HAP-1 (cell line): ENCODE results near the gene DCAKD.

Experiments
- DNase-seq, 2 experiments: peaks; one replicate each; pipeline ENCODE4 v3.0.0-alpha.2; 2016 to 2020; ENCODE audit warnings: low spot score in 2 of 2
- H3K27me3 ChIP-seq: fragments of 250-450 bp; sonication (Bioruptor Pico); 2 replicates; pipeline ENCODE4 v1.5.1; 2020; ENCODE audit warnings: low read depth, mild to moderate bottlenecking, moderate library complexity
- H3K36me3 ChIP-seq: fragments of 250-450 bp; sonication (Bioruptor Pico); replicated peaks from 2 replicates; pipeline ENCODE4 v1.5.1; 2020; ENCODE audit warnings: mild to moderate bottlenecking
- H3K4me1 ChIP-seq: fragments of 250-450 bp; sonication (Bioruptor Pico); 2 replicates; pipeline ENCODE4 v1.5.1; 2020; ENCODE audit warnings: mild to moderate bottlenecking
- H3K4me3 ChIP-seq: fragments of 250-450 bp; sonication (Bioruptor Pico); 2 replicates; pipeline ENCODE4 v1.5.1; 2020; ENCODE audit warnings: mild to moderate bottlenecking, moderate library complexity
- H3K9me3 ChIP-seq: fragments of 250-450 bp; sonication (Bioruptor Pico); 2 replicates; pipeline ENCODE4 v1.5.1; 2020; ENCODE audit warnings: mild to moderate bottlenecking, moderate library complexity
- in situ Hi-C: fragments of 300-500 bp; cut with MboI; formaldehyde crosslinking; loops from 3 replicates; pipeline ENCODE4 v1.14.3; 2020; ENCODE audit warnings: low sequenced_read_pairs, inconsistent platforms, mixed read lengths

DCAKD gene

DNA sequence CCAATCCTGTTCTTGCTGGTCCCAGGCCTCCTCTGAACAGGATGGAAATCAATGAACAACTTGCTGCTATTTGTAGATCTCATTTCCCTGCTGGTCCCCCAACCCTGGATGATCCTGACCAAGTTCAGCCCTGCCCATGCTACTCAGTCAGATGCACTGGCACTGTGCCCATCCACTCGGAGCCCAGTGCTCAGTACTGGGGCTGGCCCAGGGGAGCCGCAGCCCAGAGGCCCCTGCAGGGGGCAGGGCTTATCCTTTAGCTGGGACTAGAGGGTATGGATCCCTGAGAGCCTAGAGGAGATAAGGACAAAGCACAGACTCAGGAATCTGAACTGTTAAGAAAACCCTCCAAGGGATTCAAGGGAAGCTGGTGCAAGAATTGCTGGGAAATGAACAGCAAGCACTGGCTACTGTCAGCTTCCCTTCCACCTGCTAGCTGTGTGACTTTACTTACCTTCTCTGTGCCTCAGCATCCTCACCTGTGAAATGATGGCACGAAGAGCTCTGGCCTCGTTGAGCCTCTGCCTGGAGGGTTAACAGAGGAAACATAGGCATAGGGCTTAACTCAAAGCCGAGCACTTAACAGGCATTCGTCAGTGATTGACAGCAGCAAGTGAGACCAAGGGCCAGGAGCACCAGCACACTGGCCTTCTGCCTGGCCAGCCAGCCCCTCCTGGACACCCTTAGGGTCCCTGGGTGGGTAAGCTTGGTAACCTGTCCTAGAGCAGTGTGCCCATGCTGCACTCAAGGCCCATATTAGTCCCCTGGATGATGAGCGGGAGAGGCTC lies 53.5 kb downstream of the DCAKD start:
- no peak for DNase-seq
- Histone ChIP-seq H3K27me3 (0 out of 2 replicates have a peak, but pooled peaks cover 3% of the 10 kb centered on the region), H3K9me3 (0 out of 2 replicates have a peak, but pooled peaks cover 4% of the 10 kb centered on the region), H3K36me3 (no peaks in the 10 kb centered on the region), H3K4me1 (no peaks in the 10 kb centered on the region), H3K4me3 (no peak overlapping the region)
- in situ Hi-C loops, result no loop called here

DNA sequence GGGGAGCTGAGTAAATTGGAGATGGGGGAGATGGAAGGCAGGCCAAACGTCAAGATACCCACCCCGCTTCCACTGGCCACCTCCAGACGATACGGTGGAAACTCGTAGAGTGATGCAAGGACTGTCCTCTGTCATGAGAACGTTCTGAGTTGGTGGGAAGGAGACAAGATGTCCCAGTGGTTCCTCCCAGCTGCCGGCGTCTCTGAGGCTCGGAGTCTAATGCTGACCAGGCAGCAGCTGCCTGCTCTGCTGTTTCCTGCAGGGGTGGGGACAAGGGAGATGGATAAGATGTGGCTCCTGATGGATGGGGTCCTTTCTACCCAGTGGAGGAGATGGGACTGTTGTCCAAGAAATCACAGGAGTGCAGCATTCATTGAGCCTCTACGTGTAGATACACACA lies 55.1 kb downstream of the DCAKD start:
- Histone ChIP-seq H3K27me3 (0 out of 2 replicates have a peak, but pooled peaks cover 3% of the 10 kb centered on the region), H3K9me3 (0 out of 2 replicates have a peak, but pooled peaks cover 4% of the 10 kb centered on the region), H3K4me1 (no peaks in the 10 kb centered on the region), H3K36me3 (no peaks in the 10 kb centered on the region), H3K4me3 (no peak overlapping the region)
- no peak for DNase-seq
- in situ Hi-C loops, result no loop called here

DNA sequence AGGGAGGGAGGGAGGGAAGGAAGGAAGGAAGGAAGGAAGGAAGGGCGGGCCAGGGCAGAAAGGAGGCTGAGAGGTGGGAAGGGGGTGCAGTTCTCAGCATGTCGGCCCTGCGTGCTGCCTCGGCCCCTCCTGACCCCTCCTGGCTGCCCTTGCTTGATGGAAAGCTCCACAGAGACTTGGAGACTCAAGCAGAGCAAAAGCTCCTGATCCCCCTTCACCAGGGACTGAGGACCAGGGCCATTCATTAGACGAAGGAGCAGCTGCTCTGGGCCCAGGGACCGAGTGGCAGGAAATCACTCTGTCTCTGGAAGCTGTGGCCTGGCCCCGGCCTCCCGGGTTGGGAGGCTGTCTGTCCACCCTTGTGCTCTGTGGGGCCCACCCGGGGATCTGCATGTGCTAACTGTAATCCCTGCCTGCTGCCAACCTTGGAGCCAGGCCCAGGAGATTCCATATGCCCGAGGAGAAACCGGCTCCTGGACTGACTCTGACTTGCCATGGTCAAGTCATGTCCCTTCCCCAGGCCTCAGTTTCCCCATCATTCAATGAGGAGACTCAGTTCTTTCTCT lies 55.9 kb downstream of the DCAKD start:
- Histone ChIP-seq H3K36me3 (no peaks in the 10 kb centered on the region), H3K9me3 (0 out of 2 replicates have a peak, but pooled peaks cover 4% of the 10 kb centered on the region), H3K27me3 (0 out of 2 replicates have a peak, but pooled peaks cover 3% of the 10 kb centered on the region), H3K4me3 (no peak overlapping the region), H3K4me1 (no peaks in the 10 kb centered on the region)
- in situ Hi-C loops, result no loop called here
- no peak for DNase-seq

DNA sequence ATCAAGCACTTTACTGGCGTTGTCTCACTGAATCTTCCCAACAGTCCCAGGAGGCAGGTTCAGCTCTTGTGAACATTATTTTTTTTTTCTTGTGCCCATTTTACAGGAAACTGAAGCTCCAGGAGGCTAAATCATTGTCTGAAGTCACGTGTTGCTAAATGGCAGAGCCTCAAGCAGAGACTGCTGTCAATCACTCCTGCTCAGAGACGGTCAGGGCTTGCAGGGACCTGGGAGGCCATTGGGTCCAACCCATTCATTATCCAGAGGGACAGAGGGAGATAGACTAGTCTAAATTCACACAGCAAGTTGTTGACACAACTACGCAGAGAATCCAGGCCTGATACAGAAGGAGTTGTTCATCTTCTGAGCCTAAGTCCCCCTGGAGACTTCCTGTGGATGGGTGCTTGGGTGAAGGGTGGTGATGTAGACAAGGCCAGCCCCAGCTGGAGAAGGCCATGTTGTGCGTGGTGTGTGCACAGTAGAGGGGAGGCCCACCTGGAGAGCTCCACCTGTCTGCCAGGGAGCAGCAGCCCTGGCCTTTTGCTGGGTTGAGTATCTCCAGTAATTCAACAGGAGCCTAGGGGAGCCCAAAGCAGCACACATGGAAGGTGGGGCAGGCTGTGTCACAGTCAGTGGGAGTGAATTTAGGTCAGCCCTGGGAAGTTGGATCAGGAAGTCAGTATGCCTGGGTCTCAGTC lies 59.0 kb downstream of the DCAKD start:
- in situ Hi-C loops, result no loop called here
- Histone ChIP-seq H3K27me3 (0 out of 2 replicates have a peak, but pooled peaks cover 3% of the 10 kb centered on the region), H3K36me3 (no peaks in the 10 kb centered on the region), H3K4me1 (no peaks in the 10 kb centered on the region), H3K4me3 (no peak overlapping the region), H3K9me3 (no peaks in the 10 kb centered on the region)
- no peak for DNase-seq

DNA sequence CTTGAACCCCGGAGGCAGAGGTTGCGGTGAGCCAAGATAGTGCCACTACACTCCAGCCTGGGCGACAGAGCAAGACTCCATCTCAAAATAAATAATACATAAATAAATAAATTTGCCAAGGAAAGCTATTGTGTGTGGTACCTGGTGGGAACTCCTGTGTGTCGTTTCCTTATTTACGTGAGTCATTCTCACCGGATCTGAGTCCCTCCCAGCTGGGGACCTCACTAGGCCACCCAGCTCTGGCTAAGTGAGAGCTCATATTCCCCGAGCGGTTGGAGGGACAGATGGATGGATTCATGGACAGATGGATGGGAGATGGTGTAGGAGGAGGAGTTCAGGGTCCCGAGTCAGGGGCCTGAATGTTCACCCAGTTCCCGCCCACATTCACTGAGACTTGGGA lies 60.4 kb downstream of the DCAKD start:
- Histone ChIP-seq H3K4me3 (no peak overlapping the region), H3K36me3 (no peaks in the 10 kb centered on the region), H3K27me3 (no peaks in the 10 kb centered on the region), H3K4me1 (no peaks in the 10 kb centered on the region), H3K9me3 (no peaks in the 10 kb centered on the region)
- in situ Hi-C loops, result no loop called here
- no peak for DNase-seq

DNA sequence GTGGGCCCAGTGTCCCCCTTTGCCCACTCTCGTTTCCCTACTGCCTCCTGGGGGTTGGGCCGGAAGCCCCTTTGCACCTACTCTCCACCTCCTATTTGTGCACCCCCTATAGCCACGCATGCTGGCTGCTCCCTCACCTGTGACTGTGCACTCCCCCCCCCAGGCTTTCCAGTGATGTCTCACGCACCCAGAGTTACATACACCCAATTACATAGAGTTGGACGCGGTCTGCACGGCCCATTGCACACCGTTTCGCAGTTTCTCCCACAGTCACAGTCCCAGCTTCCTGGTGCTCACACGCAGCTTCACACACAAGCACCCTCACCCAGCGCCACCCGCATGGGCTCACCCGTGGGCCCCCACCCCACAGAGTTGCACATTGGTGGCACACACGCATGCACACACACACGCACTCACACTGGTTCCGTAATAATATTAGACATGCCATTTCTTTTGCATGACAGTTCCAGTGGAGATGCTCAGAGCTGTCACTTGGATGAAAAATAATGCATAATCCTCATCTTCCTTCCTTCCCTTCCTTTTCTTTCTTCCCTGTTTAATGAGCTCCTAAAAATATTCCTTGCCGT lies 61.8 kb downstream of the DCAKD start:
- DNase-seq, result no peak
- no peak overlapping the region for H3K4me3 ChIP-seq
- in situ Hi-C loops, result no loop called here
- no peaks in the 10 kb centered on the region for H3K36me3 ChIP-seq
- no peaks in the 10 kb centered on the region for H3K9me3 ChIP-seq
- no peaks in the 10 kb centered on the region for H3K27me3 ChIP-seq
- no peaks in the 10 kb centered on the region for H3K4me1 ChIP-seq

DNA sequence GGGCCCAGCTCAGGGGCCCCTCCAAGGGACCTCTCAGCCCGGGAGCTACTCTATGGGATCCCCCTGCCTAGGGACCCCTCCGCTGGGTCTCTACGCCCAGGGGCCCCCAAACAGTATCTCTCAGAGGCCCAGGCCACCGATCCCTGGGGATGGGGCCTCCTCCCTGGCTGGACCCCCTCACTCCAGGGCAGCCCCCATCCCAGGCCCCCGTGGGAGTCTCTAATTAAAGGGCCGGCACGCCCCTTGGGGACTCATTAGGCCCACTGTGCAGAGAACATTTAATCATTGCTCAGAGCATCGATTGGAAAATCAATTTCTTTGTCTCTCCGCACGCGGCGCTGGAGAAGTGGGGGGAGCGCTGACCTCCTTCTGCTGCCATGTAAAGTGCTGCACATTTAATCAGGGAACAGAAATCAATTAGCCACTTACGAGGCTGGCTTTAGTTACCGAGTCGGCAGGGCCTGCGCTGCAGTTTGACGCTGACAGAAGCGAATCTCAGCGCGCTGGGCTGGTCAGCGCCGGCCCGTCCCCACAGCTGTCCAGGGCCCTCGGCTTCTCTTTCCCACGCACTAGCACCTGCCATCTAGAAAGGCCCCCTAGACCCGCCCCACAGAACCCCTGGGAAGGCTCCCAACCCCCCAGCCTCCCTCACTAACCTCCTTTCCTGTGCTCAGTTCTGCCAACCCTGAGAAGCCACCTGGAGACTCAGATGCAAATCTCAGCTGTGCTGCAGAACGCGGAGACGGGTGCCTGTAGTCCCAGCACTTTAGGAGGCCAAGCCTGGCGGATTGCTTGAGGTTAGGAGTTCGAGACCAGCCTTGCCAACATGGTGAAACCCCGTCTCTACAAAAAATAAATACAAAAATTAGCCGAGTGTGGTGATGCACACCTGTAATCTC lies 63.1 kb downstream of the DCAKD start:
- no peaks in the 10 kb centered on the region for H3K4me1 ChIP-seq
- DNase-seq, result no peak

DNA sequence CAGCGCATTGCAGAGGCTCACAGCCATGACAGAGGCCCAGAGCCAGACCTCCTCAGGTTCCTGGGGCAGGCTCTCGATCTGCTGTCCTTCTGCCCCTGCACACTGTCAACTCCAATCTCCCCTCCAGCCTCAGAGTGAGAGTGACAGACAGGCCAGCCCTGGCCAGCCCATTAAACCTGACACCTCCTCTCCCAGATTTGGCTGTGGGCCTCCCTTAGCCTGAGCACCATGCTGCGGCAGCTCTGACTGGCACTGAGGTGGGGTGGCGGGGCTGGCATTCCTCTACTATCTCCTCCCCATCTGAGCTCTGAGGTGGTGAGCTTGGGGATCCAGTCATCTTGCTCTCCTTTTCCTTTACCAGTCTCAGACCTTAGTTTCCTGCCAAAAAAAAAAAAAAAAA lies 67.9 kb downstream of the DCAKD start:
- Histone ChIP-seq H3K36me3 (no peaks in the 10 kb centered on the region), H3K4me3 (no peak overlapping the region), H3K27me3 (peaks cover 8% of the 10 kb centered on the region), H3K4me1 (no peaks in the 10 kb centered on the region), H3K9me3 (no peaks in the 10 kb centered on the region)
- no peak for DNase-seq
- in situ Hi-C loops, result no loop called here

More for the DNA sequence above, 63.1 kb downstream of the DCAKD start:
- in situ Hi-C loops, result no loop called here
- H3K27me3 ChIP-seq, result no peaks in the 10 kb centered on the region
- H3K9me3 ChIP-seq, result no peaks in the 10 kb centered on the region
- H3K36me3 ChIP-seq, result no peaks in the 10 kb centered on the region
- no peak overlapping the region for H3K4me3 ChIP-seq

DNA sequence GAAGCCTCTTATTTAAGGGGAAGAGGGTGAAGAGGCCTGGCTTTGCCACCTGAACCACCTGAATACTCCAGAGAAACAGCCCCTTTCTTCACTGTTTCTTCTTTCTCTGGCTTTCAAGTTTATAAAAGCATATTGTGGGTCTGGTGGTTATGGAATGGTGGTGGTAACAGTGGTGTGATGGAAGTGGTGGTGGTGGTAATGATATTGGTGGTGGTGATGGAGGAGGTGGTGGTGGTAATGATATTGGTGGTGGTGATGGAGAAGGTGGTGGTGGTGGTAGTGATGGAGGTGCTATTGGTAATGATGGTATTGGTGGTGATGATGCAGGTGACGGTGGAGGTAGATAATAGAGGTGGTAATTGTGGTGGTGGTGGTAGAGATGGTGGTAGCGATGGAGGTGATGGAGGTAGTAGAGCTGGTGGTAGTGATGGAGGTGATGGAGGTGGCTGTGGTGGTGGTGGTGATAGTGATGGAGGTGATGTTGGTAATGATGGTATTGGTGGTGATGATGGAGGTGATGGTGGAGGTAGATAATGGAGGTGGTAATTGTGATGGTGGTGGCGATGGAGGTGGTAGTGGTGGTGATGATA lies 69.2 kb downstream of the DCAKD start:
- Histone ChIP-seq H3K4me1 (no peaks in the 10 kb centered on the region), H3K36me3 (no peaks in the 10 kb centered on the region), H3K4me3 (no peak overlapping the region), H3K27me3 (peaks cover 8% of the 10 kb centered on the region), H3K9me3 (no peaks in the 10 kb centered on the region)
- in situ Hi-C loops, result no loop called here
- DNase-seq, result no peak

DNA sequence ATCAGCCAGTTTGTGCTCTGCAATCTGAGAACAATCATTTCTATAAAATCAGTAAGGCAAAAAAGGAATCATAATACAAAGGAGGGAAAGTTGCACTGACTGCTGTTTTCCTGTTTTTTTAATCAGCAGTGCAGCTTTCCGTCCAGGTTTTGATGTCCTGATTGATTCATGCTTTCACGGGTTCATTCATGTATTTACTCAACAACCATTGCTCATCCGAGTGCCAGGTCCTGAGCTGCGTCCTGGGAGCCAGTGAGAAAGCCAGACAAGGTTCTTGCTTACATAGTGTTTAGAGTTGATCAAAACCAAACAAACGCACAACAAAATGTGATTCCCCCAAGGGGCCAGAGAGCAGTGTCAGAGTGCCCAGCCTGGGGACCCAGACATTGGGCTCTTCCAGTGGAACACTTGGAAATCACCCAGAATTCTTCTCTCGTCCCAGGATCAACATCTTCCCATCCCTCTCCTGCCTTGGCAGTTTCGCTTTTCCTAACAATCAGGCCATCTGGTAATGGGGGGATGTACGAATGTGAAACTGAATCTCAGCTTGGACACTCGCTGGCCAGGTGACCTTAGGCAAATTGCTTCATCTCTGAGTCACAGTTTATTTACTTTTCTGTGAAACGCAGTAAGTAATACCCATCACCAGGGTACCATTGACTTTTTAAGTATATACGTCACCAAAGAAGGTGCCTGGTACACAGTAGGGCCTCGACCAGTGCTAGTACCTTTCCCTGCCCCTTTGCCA lies 70.0 kb downstream of the DCAKD start:
- in situ Hi-C loops, result no loop called here

DNA sequence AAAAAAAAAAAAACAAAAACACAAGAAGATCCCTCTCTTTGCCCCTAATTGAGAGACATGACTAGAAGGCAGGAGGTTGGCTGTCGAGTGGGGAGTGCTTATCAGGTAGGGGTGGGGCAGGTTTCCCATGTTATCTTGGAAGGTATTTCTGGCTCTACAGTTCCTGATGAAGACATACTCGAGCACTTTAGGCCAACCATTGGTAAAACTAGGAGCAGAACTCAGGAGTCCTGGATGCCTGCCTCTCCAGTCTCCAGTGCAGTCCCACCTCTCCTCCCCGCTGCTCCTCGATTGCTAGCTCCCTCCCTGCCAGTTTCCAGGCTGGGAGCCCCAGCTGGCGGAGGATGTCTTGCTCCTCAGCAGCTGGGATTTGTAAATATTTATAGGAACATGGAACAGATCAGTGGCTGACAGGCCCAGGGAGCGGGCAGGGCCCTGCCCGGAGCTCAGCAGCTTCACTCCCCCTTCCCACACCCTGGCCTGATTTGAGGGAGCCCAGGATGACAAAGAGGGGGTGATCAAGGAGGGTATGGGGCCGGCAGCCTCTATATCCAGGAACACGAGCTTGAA lies 71.9 kb downstream of the DCAKD start:
- no peak for DNase-seq
- H3K36me3 ChIP-seq, result no peaks in the 10 kb centered on the region
- no peaks in the 10 kb centered on the region for H3K4me1 ChIP-seq
- no peaks in the 10 kb centered on the region for H3K9me3 ChIP-seq
- H3K4me3 ChIP-seq, result no peak overlapping the region
- in situ Hi-C loops, result no loop called here
- H3K27me3 ChIP-seq, result peaks cover 15% of the 10 kb centered on the region

More for the DNA sequence above, 70.0 kb downstream of the DCAKD start:
- no peaks in the 10 kb centered on the region for H3K36me3 ChIP-seq
- peaks cover 11% of the 10 kb centered on the region for H3K27me3 ChIP-seq
- no peak overlapping the region for H3K4me3 ChIP-seq
- no peak for DNase-seq
- no peaks in the 10 kb centered on the region for H3K9me3 ChIP-seq
- no peaks in the 10 kb centered on the region for H3K4me1 ChIP-seq

DNA sequence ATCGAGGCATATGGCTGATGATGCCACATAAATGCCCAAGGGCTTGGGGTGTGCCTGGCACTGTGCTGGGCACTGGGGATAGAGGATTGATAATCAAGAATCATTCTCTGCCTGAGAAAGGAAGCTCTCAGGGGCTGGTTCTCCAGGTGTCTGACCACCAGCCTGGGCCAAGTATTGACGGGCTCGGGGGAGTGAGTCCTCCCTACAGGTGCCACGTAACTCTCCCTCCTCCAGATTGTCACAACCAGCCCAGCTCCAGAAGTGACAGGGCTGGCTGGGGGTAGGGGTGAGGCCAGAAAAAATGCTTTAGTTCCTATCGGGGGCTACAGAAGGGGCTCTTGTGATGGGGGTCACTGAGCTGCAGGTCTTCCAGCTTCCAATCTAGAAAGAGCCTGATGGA lies 72.6 kb downstream of the DCAKD start:
- in situ Hi-C loops, result no loop called here
- no peak for DNase-seq
- H3K4me3 ChIP-seq, result no peak overlapping the region
- peaks cover 15% of the 10 kb centered on the region for H3K27me3 ChIP-seq
- H3K36me3 ChIP-seq, result no peaks in the 10 kb centered on the region
- no peaks in the 10 kb centered on the region for H3K9me3 ChIP-seq
- H3K4me1 ChIP-seq, result no peaks in the 10 kb centered on the region
